ENCODE data around the gene SHOC2.

Gene SHOC2

DNA sequence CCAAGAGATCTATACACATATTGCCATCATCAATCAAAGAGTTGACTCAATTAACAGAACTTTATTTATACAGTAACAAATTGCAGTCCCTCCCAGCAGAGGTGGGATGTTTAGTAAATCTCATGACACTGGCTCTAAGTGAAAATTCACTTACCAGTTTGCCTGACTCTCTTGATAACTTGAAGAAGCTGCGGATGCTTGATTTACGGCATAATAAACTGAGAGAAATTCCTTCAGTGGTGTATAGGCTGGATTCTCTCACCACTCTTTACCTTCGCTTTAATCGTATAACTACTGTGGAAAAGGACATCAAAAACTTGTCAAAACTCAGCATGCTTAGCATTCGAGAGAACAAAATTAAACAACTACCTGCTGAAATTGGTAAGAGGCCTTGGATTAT is 45.3 kb downstream of the SHOC2 start:
- Histone ChIP-seq H3K79me1 (ENCODE audit: low read length) (peaks cover 6% of the 10 kb centered on the region), H2BK120ac (ENCODE audit: low read depth, low read length) (no peak overlapping the region), H2AK5ac (ENCODE audit: low read length) (no peak overlapping the region), H3K79me2 (ENCODE audit: control insufficient read depth, insufficient read depth, low read length) (peaks cover 5% of the 10 kb centered on the region), H4K8ac (ENCODE audit: low read depth, low read length) (no peak overlapping the region), H2BK15ac (replicated peaks; ENCODE audit: low read depth) (no peak overlapping the region), H3K56ac (ENCODE audit: low read length) (no peak overlapping the region), H3K4me1 (ENCODE audit: control insufficient read depth, low read depth, low read length) (no peaks in the 10 kb centered on the region), H4K5ac (ENCODE audit: low read length) (no peak overlapping the region), H3K4ac (ENCODE audit: low read depth, low read length) (no peak overlapping the region), H3K4me3 (ENCODE audit: low read length) (no peak overlapping the region), H3K36me3 (ENCODE audit: control insufficient read depth, insufficient read depth, low read length) (no peaks in the 10 kb centered on the region), H3K9ac (ENCODE audit: low read length) (no peak overlapping the region), H3K27me3 (ENCODE audit: insufficient read depth, low read length, poor library complexity) (no peaks in the 10 kb centered on the region), H3K23ac (ENCODE audit: low read length) (no peak overlapping the region), H3K27ac (ENCODE audit: low read depth, low read length) (no peak overlapping the region), H3K18ac (ENCODE audit: low read length) (no peak overlapping the region), H3K4me2 (ENCODE audit: low read length) (no peak overlapping the region), H2BK5ac (ENCODE audit: low read length) (no peak overlapping the region)
- no CpG with 5 or more reads among the region's 5 CpGs for whole genome bisulfite sequencing (ENCODE audit: extremely low coverage, insufficient coverage, low lambda C conversion rate)
- DNase-seq = no peak

DNA sequence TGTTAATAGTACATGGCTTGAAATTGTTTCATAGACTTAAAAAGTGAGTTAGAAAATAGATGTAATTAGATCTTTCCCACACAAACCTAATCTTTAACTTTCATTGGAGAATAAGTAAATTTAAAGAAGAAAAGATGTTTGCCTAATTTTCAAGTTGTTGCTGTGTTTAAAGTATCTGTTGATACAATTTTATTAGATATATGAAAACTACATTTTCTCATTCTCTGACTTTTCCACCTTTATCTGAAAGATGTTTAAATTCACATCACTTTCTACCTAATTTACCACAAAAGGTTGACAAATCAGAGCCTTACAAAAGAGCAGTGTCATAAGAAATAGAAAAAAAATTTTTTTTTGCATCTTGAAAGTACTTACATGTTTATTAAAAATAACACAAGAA is 45.8 kb downstream of the SHOC2 start:
- no peak overlapping the region for H2AK5ac ChIP-seq (ENCODE audit: low read length)
- DNase-seq = no peak
- no peak overlapping the region for H3K4ac ChIP-seq (ENCODE audit: low read depth, low read length)
- no peak overlapping the region for H2BK120ac ChIP-seq (ENCODE audit: low read depth, low read length)
- H3K79me2 ChIP-seq (ENCODE audit: control insufficient read depth, insufficient read depth, low read length) = peaks cover 3% of the 10 kb centered on the region
- H3K4me3 ChIP-seq (ENCODE audit: low read length) = no peak overlapping the region
- H2BK5ac ChIP-seq (ENCODE audit: low read length) = no peak overlapping the region
- no peak overlapping the region for H3K56ac ChIP-seq (ENCODE audit: low read length)
- H3K23ac ChIP-seq (ENCODE audit: low read length) = no peak overlapping the region
- no peak overlapping the region for H4K8ac ChIP-seq (ENCODE audit: low read depth, low read length)
- H3K4me2 ChIP-seq (ENCODE audit: low read length) = no peak overlapping the region
- H3K9ac ChIP-seq (ENCODE audit: low read length) = no peak overlapping the region
- no peak overlapping the region for H4K5ac ChIP-seq (ENCODE audit: low read length)
- H3K18ac ChIP-seq (ENCODE audit: low read length) = no peak overlapping the region
- H3K27ac ChIP-seq (ENCODE audit: low read depth, low read length) = no peak overlapping the region
- peaks cover 4% of the 10 kb centered on the region for H3K79me1 ChIP-seq (ENCODE audit: low read length)
- H3K4me1 ChIP-seq (ENCODE audit: control insufficient read depth, low read depth, low read length) = no peaks in the 10 kb centered on the region
- H3K27me3 ChIP-seq (ENCODE audit: insufficient read depth, low read length, poor library complexity) = no peaks in the 10 kb centered on the region
- H3K36me3 ChIP-seq (ENCODE audit: control insufficient read depth, insufficient read depth, low read length) = no peaks in the 10 kb centered on the region
- H2BK15ac ChIP-seq (replicated peaks; ENCODE audit: low read depth) = no peak overlapping the region

DNA sequence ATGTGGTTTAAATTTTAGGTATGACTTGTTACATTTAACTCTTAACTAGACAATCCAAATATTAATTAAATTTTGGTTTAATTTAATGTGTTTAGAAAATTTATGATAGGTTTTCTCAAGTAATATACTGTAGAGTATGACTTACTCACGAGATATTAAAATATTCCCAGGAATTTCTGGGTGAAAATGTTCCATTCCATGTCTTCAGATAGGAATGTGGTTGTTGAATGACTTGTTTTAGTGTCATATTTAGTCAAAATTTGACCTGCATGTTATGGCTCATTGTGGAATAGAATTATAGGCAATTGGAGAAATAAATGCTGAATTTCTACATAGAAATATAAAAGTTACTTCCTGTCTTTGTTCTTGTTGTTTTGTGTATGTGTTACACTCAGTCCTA is 46.7 kb downstream of the SHOC2 start:
- Histone ChIP-seq H2BK5ac (ENCODE audit: low read length) (no peak overlapping the region), H3K79me1 (ENCODE audit: low read length) (peaks cover 4% of the 10 kb centered on the region), H3K4ac (ENCODE audit: low read depth, low read length) (no peak overlapping the region), H3K79me2 (ENCODE audit: control insufficient read depth, insufficient read depth, low read length) (peaks cover 2% of the 10 kb centered on the region), H3K4me3 (ENCODE audit: low read length) (no peak overlapping the region), H3K27me3 (ENCODE audit: insufficient read depth, low read length, poor library complexity) (no peaks in the 10 kb centered on the region), H4K5ac (ENCODE audit: low read length) (no peak overlapping the region), H3K4me2 (ENCODE audit: low read length) (no peak overlapping the region), H3K56ac (ENCODE audit: low read length) (no peak overlapping the region), H3K4me1 (ENCODE audit: control insufficient read depth, low read depth, low read length) (no peaks in the 10 kb centered on the region), H3K27ac (ENCODE audit: low read depth, low read length) (no peak overlapping the region), H3K23ac (ENCODE audit: low read length) (no peak overlapping the region), H2AK5ac (ENCODE audit: low read length) (no peak overlapping the region), H2BK15ac (replicated peaks; ENCODE audit: low read depth) (no peak overlapping the region), H3K18ac (ENCODE audit: low read length) (no peak overlapping the region), H2BK120ac (ENCODE audit: low read depth, low read length) (no peak overlapping the region), H3K9ac (ENCODE audit: low read length) (no peak overlapping the region), H4K8ac (ENCODE audit: low read depth, low read length) (no peak overlapping the region), H3K36me3 (ENCODE audit: control insufficient read depth, insufficient read depth, low read length) (no peaks in the 10 kb centered on the region)
- 100% methylated on average over 1 of the region's 1 CpG for WGBS (ENCODE audit: extremely low coverage, insufficient coverage, low lambda C conversion rate)
- DNase-seq = no peak

DNA sequence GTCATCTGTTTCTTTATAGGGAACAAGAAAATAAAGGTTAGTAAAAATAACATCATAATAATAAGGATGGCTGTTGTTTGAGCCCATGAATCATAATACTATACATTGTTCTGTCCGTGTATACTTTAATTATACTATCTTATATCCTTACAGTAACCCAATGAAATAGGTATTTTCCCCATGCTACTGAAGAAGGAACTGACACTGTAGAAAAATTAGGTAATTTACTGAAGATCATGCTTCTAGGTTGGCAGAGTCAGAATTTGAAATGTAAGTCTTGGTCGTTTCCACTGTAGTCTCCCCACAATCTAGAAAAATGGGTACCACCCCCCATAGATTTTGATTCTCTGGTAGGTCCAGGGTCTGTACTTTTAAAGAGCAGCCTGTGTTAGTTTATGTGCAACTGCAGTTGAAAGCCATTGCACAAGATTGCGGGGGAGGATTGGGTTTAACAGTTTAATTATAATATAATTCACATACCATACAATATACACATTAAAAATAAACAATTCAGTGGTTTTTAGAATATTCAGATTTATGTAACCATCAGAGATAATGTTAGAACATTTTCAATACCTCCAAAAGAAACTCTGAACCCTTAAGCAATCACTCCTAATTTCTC is 47.7 kb downstream of the SHOC2 start:
- peaks cover 2% of the 10 kb centered on the region for H3K79me2 ChIP-seq (ENCODE audit: control insufficient read depth, insufficient read depth, low read length)
- no peak overlapping the region for H4K5ac ChIP-seq (ENCODE audit: low read length)
- no peaks in the 10 kb centered on the region for H3K4me1 ChIP-seq (ENCODE audit: control insufficient read depth, low read depth, low read length)
- H3K27me3 ChIP-seq (ENCODE audit: insufficient read depth, low read length, poor library complexity) = no peaks in the 10 kb centered on the region
- H4K8ac ChIP-seq (ENCODE audit: low read depth, low read length) = no peak overlapping the region
- no peak overlapping the region for H2BK5ac ChIP-seq (ENCODE audit: low read length)
- peaks cover 4% of the 10 kb centered on the region for H3K79me1 ChIP-seq (ENCODE audit: low read length)
- no peak overlapping the region for H3K4ac ChIP-seq (ENCODE audit: low read depth, low read length)
- no peak overlapping the region for H2BK15ac ChIP-seq (replicated peaks; ENCODE audit: low read depth)
- H2AK5ac ChIP-seq (ENCODE audit: low read length) = no peak overlapping the region
- H2BK120ac ChIP-seq (ENCODE audit: low read depth, low read length) = no peak overlapping the region
- H3K9ac ChIP-seq (ENCODE audit: low read length) = no peak overlapping the region
- H3K4me2 ChIP-seq (ENCODE audit: low read length) = no peak overlapping the region
- no peaks in the 10 kb centered on the region for H3K36me3 ChIP-seq (ENCODE audit: control insufficient read depth, insufficient read depth, low read length)
- H3K27ac ChIP-seq (ENCODE audit: low read depth, low read length) = no peak overlapping the region
- H3K4me3 ChIP-seq (ENCODE audit: low read length) = no peak overlapping the region
- DNase-seq = no peak
- no peak overlapping the region for H3K23ac ChIP-seq (ENCODE audit: low read length)
- H3K56ac ChIP-seq (ENCODE audit: low read length) = no peak overlapping the region
- H3K18ac ChIP-seq (ENCODE audit: low read length) = no peak overlapping the region
- no CpG with 5 or more reads among the region's 3 CpGs for WGBS (ENCODE audit: extremely low coverage, insufficient coverage, low lambda C conversion rate)

DNA sequence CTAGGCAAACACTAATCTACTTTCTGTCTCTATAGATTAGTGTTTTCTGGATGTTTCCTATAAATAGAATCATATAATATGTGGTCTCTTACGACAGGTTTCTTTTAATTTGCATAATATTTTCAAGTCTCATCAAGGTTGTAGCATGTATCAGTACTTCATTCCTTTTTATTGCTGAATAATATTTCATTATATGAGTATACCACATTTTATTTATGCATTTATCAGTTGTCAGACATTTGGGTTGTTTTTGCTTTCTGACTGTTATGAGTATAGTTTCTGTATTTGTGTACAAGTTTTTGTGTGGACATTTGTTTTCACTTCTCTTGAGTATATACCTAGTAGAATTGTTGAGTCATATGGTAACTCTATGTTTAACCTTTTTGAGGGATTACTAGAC is 48.2 kb downstream of the SHOC2 start:
- Histone ChIP-seq H3K27ac (ENCODE audit: low read depth, low read length) (no peak overlapping the region), H4K8ac (ENCODE audit: low read depth, low read length) (no peak overlapping the region), H3K18ac (ENCODE audit: low read length) (no peak overlapping the region), H2BK15ac (replicated peaks; ENCODE audit: low read depth) (no peak overlapping the region), H3K79me1 (ENCODE audit: low read length) (peaks cover 1% of the 10 kb centered on the region), H3K4me1 (ENCODE audit: control insufficient read depth, low read depth, low read length) (no peaks in the 10 kb centered on the region), H3K9ac (ENCODE audit: low read length) (no peak overlapping the region), H3K56ac (ENCODE audit: low read length) (no peak overlapping the region), H3K4ac (ENCODE audit: low read depth, low read length) (no peak overlapping the region), H2BK5ac (ENCODE audit: low read length) (no peak overlapping the region), H3K4me2 (ENCODE audit: low read length) (no peak overlapping the region), H2BK120ac (ENCODE audit: low read depth, low read length) (no peak overlapping the region), H3K23ac (ENCODE audit: low read length) (no peak overlapping the region), H3K4me3 (ENCODE audit: low read length) (no peak overlapping the region), H3K79me2 (ENCODE audit: control insufficient read depth, insufficient read depth, low read length) (no peaks in the 10 kb centered on the region), H2AK5ac (ENCODE audit: low read length) (no peak overlapping the region), H3K27me3 (ENCODE audit: insufficient read depth, low read length, poor library complexity) (no peaks in the 10 kb centered on the region), H4K5ac (ENCODE audit: low read length) (no peak overlapping the region), H3K36me3 (ENCODE audit: control insufficient read depth, insufficient read depth, low read length) (no peaks in the 10 kb centered on the region)
- no peak for DNase-seq
- no CpG with 5 or more reads among the region's 1 CpG for WGBS (ENCODE audit: extremely low coverage, insufficient coverage, low lambda C conversion rate)

DNA sequence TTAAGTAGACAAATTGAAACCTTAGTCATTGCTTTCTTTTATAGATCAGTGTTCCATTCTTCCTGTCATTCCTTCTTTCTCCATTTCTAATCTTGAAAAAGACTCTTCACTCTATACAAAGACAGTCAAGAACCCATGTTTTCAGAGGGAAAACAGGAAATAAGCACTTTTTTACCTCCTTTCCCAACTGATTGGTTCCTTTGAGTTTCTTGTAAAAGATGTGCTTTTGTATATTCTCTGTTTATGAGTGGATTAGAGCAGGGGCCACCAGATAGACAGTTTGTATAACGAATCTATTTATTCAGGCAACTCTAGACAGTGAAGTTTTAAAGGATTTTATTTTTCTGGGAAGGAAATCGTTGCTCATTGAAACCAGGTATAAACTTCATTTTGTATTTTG is 49.8 kb downstream of the SHOC2 start:
- Histone ChIP-seq H3K4me3 (ENCODE audit: low read length) (no peak overlapping the region), H2BK5ac (ENCODE audit: low read length) (no peak overlapping the region), H2BK120ac (ENCODE audit: low read depth, low read length) (no peak overlapping the region), H3K79me1 (ENCODE audit: low read length) (no peaks in the 10 kb centered on the region), H4K8ac (ENCODE audit: low read depth, low read length) (no peak overlapping the region), H3K23ac (ENCODE audit: low read length) (no peak overlapping the region), H3K56ac (ENCODE audit: low read length) (no peak overlapping the region), H3K79me2 (ENCODE audit: control insufficient read depth, insufficient read depth, low read length) (peaks cover 2% of the 10 kb centered on the region), H3K18ac (ENCODE audit: low read length) (no peak overlapping the region), H3K4me2 (ENCODE audit: low read length) (no peak overlapping the region), H3K9ac (ENCODE audit: low read length) (no peak overlapping the region), H2AK5ac (ENCODE audit: low read length) (no peak overlapping the region), H3K27me3 (ENCODE audit: insufficient read depth, low read length, poor library complexity) (no peaks in the 10 kb centered on the region), H3K4me1 (ENCODE audit: control insufficient read depth, low read depth, low read length) (no peaks in the 10 kb centered on the region), H3K36me3 (ENCODE audit: control insufficient read depth, insufficient read depth, low read length) (no peaks in the 10 kb centered on the region), H2BK15ac (replicated peaks; ENCODE audit: low read depth) (no peak overlapping the region), H3K4ac (ENCODE audit: low read depth, low read length) (no peak overlapping the region), H4K5ac (ENCODE audit: low read length) (no peak overlapping the region), H3K27ac (ENCODE audit: low read depth, low read length) (no peak overlapping the region)
- WGBS (ENCODE audit: extremely low coverage, insufficient coverage, low lambda C conversion rate) = no CpG with 5 or more reads among the region's 2 CpGs
- no peak for DNase-seq
